GM19438 (cell line): ENCODE data around the gene MRPS34.
A peak's percentile ranks its signal among the peaks of the same experiment; 100 is the strongest.
"Not testable (repeated sequence)": the region's sequence is repeated elsewhere in the genome, so short reads cannot be mapped to it uniquely, and the experiment has no call there.

Source experiments
- ATAC-seq: cut with Tn5 transposase; IDR thresholded peaks from one replicate; pipeline ENCODE4 v1.9.1; 2021; ENCODE audit warnings: low read depth; ENCODE audit not compliant: unreplicated experiment

Gene MRPS34

GRCh38 chr16:1772908-1773702 lies at the start of gene MRPS34:
Gene MRPS34, minus strand, starts transcription at chr16:1773134. Its CDS starts 15 bp downstream, at chr16:1773119.
- peak; percentile 45 for ATAC-seq

- ATAC-seq: no peak
Observed at GRCh38 chr16:1821861-1822611, 49.1 kb upstream of the MRPS34 start.

- no peak for ATAC-seq
Observed at GRCh38 chr16:1820946-1821290, 48.0 kb upstream of the MRPS34 start.

GRCh38 chr16:1820096-1820945 lies 47.4 kb upstream of the MRPS34 start:
- no peak for ATAC-seq

GRCh38 chr16:1819611-1820010 lies 46.7 kb upstream of the MRPS34 start:
- no peak for ATAC-seq

GRCh38 chr16:1818873-1819525 lies 46.1 kb upstream of the MRPS34 start:
- no peak for ATAC-seq

GRCh38 chr16:1818204-1818872 lies 45.4 kb upstream of the MRPS34 start:
- ATAC-seq: no peak

GRCh38 chr16:1817716-1818115 lies 44.8 kb upstream of the MRPS34 start:
- ATAC-seq: no peak

- ATAC-seq: no peak
Observed at GRCh38 chr16:1817276-1817589, 44.3 kb upstream of the MRPS34 start.

GRCh38 chr16:1816396-1817275 lies 43.7 kb upstream of the MRPS34 start:
- no peak for ATAC-seq

- no peak for ATAC-seq
Observed at GRCh38 chr16:1815461-1815860, 42.5 kb upstream of the MRPS34 start.

GRCh38 chr16:1812732-1813163 lies 39.8 kb upstream of the MRPS34 start:
- ATAC-seq: no peak

GRCh38 chr16:1810536-1810935 lies 37.6 kb upstream of the MRPS34 start:
- ATAC-seq: no peak

- no peak for ATAC-seq
Observed at GRCh38 chr16:1810106-1810505, 37.2 kb upstream of the MRPS34 start.

GRCh38 chr16:1809281-1809801 lies 36.4 kb upstream of the MRPS34 start:
- ATAC-seq: no peak

GRCh38 chr16:1808691-1809090 lies 35.8 kb upstream of the MRPS34 start:
- ATAC-seq: no peak

GRCh38 chr16:1807626-1808025 lies 34.7 kb upstream of the MRPS34 start:
- ATAC-seq: no peak

GRCh38 chr16:1800701-1801100 lies 27.8 kb upstream of the MRPS34 start:
- ATAC-seq: no peak

- ATAC-seq: not testable (repeated sequence)
Observed at GRCh38 chr16:1799263-1799662, 26.3 kb upstream of the MRPS34 start.
